Hematopoietic multipotent progenitor cell (in vitro differentiated cells): ENCODE results near the gene EDA. TPM values are rescaled to one million over a fixed set of nuclear protein-coding genes. Genes with fewer than 3 reads are reported as not detected.

Experiments used
- DNase-seq, 3 donors: peaks; one replicate each; pipeline ENCODE4 v3.0.0-alpha.2; 2011 to 2015; ENCODE audit warnings: low read depth in 2 of 3, low spot score in 2 of 3
- total RNA-seq: library from RNA; depleted of rRNA; stranded (reverse); fragments of >200 nt; gene quantifications from one replicate; pipeline ENCODE4 v1.2.3, GENCODE V29; 2012

Gene EDA
- total RNA-seq, result under 0.01 TPM

DNA sequence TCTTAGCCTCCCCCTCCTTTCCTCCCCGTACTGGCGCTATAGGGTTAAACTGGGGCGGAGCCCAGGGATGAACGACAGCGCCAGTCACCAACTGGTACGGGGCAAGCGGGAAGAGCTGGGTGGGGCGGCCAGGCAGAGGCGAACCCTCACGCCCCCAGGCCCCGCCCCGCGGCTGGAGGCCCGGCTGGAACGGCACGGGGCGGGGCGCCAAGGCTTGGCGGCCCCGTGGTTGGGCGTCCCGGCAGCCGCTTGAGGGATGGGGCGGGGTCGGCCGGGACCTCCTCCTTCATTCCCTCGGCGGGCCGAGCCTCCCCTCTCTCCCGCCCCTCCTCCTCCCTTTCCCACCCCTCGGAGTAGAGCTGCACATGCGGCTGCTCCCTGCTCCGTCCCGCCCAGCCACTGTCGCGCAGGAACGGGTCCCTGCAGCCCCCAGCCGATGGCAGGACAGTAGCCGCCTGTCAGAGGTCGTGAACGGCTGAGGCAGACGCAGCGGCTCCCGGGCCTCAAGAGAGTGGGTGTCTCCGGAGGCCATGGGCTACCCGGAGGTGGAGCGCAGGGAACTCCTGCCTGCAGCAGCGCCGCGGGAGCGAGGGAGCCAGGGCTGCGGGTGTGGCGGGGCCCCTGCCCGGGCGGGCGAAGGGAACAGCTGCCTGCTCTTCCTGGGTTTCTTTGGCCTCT lies at the start of gene EDA:
EDA (plus strand) TSS at position 335 of the 678 bp plus-strand sequence.
- DNase-seq, result peak; percentile 23 to 79 (median 65)

DNA sequence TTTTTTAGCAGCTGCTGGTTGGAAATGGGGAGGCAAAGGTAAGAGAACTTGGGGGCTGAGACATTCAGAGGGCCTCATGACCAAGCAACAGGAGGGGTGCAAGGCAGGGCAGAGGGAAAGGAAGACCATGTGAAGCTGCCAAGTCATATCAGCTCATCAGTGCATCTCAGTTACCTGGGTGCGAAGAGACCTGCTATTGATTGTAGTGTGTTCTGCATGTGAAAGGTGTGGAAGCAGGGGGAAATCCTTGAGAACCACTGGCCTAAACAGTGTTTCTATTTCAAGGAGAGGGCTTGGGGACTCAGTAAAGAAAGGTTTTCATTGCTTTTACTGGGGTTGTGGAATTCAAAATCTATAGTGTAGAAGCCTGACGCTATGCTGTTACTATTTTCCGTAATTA lies 47.1 kb upstream of the EDA start:
- DNase-seq, result no peak

DNA sequence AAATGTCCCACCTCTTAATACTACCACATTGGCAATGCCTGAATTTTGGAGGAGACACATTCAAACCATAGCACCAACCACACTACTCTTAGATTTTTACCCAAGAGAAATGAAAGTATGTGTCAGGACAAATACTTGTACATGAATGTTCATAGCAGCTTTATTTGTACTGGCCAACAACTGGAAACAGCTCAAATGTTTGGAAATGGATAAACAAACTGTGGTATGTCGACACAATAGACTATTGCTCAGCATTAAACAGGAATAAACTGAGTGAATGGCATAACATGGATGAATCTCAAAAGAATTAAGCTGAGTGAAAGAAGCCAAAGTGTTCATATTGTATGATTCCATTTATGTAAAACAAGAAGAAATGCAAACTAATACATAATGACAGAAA lies 18.5 kb upstream of the EDA start:
- no peak for DNase-seq

DNA sequence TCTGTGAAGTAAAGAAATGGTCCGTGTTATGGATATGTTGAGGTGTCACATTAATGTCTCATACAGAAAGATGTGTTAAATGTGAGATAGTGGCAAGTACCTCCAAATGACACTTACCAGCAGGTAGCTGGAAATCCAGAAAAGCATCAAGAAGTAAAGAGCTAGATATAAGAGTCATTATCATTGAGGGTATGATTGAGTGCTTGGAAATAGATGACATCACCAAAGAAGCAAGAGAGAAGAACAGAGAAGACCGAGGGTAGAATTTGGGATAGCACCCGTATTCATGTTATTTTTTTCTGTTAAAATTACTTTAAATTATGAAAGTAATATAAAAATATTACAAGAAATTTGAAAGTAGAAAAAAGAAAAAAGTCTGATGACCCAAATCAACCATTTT lies 15.7 kb upstream of the EDA start:
- DNase-seq, result no peak

DNA sequence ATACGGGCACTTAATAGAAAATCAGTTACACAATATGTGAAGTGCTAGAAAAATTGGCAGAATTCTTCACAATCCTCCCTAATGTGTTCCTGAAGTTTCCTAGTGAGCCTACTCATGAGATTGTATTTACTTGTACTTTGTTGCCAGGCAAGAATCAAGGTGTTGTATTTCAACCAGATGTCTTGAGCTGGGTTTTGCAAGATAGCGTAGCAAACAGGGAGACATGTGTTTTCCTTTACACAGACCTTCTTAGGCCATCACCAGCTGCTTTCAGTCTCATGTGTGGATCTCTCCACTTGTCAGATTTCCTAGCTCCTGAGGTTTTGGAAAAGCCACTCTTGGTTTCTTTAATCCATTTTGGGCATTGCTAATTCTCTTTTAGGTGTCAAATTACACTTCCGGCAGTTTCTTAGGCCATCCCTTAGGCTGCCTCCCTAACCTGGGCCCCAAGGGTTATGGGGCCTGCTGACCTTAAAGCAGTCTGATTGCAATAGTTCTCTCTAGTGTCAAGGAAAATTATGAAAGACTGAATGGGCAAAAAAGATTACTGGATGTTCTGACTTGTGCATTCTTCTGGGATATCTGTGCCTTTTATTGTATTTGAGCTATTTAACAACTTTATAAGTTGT lies 12.2 kb upstream of the EDA start:
- no peak for DNase-seq

DNA sequence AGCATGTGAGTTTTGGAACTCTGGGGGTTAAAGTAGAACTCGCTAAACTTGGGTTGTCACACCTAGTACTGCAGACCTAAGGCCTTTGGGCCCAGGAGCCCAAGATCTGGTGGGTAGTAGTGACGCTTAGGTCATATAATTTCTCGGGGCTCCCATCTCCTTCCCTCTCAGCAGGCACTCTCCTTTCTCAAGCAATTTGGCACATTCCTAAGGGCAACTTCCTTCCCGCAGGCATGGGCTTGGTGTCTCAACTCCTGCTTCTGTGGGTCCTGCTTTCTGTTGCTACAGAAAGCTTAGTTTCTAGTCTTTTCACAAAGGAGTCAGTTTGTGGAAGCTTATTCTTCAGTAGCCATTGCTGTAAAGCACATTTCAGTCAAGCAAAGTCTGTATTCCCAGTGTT lies 10.4 kb upstream of the EDA start:
- DNase-seq, result no peak

DNA sequence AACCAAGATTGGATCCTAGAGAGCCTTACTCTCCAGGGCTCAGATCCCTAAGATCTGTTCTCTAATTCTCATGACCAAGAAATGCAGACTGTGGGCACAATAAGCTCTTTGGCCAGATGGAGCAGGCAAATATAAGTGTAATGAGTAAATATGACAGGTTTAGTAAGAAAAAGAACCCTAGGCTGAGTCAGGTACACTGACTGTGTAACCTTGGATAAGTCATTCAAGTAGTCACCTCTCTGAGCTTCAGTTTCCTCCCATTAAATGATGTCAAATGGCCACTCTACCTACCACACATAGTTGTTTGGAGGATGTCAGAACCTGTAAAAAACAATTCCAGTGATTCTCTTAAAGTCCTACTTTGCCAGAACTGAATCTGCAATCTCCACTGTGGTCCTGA lies 8.3 kb upstream of the EDA start:
- no peak for DNase-seq

DNA sequence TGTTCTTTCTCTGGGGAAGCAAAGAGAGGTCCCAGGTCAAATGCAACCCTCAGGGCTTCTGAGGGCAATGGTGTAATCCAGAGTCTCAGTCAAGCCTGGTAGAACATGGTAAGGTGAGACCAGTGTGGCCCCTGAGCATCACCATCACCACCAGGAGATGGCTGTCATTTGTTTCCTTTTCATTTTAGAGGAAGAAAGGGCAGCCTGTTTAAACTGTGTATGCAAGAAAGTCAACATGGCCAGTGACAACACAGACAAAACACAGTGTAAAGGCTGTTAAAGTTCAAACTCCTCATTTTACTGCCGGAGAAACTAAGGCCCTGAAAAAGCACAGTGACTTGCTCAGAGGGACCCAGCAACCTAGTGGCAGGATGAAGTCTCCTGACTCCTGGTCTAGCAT lies 2.0 kb upstream of the EDA start:
- no peak for DNase-seq

DNA sequence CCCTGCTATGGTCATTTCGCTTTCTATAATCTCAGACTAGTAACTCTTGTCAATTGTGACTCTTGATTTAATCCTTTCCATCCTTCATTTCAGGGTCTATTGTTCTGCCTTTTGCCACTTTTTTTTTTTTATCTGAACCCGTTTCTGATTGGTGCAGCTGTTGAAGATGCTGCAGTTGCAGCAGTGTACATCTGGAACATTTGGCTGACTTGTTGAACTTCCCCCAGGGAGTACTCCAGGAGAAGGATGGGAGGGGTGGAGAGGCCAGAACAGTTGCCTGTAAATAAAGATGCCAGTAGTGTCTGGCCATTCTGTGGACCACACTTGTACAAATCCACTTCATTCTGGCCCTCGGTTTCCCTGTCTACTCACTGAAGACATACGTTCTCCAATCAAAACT lies 1.0 kb upstream of the EDA start:
- no peak for DNase-seq

DNA sequence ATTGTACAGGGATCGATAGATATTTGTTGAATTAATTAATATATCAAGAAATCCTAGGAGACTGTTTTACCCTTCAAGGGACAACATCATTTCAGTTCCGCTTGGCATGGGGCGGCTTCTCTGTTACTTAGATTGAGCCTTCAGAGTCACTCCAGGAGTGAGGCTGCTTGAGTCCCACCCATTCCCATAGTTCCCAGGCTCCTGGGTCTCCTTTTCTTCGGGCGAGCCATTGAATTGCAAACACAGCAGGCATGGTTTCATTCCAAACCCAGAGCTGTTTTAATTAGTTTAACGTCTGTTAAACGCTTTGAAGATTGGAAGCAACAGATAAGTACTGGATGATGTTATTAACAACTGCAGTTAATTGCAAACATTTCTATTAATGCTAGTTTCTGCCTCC lies 571 bp upstream of the EDA start:
- DNase-seq, result no peak

DNA sequence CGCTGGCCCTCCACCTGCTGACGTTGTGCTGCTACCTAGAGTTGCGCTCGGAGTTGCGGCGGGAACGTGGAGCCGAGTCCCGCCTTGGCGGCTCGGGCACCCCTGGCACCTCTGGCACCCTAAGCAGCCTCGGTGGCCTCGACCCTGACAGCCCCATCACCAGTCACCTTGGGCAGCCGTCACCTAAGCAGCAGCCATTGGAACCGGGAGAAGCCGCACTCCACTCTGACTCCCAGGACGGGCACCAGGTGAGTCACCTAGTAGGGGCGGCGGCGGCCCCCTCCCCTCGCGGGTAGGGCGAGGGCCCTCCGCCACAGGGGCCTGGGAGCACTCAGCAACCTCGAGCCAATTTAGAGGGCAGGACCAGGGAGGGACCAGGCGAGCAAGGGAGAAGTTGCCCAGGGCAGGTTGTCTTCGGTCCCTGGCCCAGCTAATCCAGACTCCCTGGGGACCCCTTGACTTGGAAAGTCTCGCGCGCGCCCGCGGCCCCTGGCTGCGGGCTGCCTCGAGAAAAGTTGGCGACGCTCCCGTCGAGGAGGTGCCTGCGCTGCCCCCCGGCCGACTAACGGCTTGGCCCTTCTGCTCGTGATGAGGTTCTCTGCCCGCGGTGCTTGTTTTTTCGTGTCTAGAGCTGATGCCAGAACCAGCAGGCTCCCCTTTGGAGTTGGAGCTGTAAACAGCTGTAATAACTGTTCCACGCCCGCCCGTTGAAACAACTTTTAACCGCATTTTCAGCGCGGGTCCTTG lies 717 bp downstream of the EDA start:
- peak in 2 of 3 donors; percentile 2 to 3 for DNase-seq

DNA sequence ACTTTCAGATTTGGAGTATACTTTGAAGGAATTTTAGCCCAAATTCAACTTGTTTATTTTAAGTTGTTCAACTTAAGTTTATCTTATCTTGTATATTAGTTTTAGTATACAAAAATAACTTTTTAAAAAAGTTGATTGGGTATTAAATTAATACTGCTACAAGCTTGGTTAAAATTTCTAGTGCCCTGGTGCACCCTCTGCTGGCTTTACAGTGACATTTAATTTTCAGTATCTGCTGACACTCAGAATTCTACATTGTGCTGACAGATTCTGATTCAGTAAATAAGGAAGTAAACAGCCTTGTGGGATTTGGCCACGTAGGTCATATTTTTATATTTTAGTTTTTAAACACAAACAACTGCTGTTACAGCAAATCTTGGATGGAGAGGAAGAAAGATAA lies 2.9 kb downstream of the EDA start:
- peak in 2 of 3 donors; percentile 25 to 68 for DNase-seq

DNA sequence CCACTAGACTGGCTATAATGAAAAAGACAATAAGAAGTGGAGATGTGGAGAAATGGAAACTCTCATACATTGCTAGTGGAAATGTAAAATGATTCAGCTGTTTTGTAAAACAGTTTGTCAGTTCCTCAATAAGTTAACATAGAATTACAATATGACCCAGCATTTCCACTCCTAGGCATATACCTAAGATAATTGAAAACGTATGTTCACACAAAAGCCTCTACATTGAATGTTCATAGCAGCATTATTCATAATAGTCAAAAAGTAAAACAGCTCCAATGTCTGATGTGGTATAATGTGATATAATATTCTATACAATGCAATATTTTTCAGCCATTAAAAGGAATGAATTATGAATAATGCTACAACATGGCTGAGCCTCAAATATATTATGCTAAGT lies 10.2 kb downstream of the EDA start:
- DNase-seq, result no peak

DNA sequence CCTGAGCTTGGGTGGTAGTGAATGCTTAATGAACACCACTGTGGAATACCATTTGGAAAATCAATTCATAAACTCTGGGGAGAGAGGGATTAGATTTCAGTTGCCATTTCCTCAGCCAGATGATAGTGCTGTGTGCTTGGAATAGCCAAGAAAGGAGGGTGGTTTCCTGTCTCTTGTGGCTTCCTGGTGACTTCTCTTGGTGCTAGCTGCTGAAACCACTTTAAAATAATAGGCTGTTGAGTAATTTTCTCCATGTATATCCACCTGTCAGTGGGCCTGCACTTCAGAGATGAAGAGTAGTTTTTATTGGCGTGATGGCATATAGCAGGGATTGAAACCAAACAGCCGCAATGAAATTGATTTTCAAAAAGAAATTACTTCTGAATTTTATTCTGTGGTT lies 11.8 kb downstream of the EDA start:
- no peak for DNase-seq

DNA sequence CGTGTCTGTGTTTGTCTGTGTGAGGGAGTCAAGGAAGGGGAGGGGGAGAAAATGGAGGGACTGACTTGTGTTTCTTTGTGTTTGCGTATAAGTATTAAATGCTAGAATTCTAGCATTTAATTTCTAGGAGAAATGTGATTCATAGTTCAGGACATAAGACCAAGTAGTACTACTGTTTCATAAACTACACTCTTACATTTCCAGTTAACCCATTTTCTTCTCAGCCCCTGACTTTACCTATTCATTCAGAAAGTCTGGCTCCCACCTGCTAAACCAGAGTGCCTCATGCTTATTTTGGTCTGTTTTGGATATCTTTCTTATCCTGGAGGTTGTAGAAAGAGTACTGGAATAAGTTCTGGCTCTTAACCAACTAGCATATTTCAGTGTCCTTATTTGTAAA lies 14.2 kb downstream of the EDA start:
- DNase-seq, result no peak

DNA sequence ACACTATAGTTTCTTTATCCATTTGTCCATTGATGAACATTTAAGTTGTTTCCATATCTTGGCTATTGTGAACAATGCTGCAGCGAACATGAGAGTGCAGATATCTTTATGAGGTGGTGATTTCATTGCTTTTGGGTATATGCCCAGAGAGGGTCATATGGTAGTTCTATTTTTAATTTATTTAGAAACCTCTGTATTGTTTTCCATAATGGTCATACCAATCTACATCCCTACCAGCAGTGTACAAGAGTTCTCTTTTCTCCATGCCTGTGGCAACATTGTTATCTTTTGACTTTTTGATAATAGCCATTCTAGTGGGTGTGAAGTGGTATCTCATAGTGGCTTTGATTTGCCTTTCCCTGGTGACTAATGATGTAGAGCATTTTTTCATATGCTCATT lies 48.8 kb downstream of the EDA start:
- no peak for DNase-seq

DNA sequence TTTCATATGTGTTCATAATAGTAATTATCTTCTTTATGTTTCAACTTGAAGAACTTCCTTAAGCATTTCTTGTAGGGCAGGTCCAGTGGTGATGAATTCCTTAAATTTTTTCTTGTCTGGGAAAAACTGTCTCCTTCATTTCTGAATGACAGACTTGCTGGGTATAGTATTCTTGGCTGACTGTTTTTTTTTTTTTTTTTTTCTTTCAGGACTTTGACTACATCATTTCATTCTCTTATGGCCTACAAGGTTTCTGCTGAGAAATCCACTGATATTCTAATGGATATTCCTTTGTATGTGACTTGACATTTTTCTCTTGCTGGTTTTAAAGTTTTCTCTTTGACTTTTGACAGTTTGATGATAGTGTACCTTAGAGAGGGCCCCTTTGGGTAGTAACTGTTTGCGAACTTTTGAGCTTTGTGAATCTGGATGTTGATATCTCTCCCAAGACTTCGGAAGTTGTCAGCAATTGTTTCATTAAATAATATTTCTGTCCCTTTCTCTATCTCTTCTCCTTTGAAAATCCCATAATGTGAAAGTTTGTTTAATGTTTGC lies 54.2 kb downstream of the EDA start:
- DNase-seq, result no peak

DNA sequence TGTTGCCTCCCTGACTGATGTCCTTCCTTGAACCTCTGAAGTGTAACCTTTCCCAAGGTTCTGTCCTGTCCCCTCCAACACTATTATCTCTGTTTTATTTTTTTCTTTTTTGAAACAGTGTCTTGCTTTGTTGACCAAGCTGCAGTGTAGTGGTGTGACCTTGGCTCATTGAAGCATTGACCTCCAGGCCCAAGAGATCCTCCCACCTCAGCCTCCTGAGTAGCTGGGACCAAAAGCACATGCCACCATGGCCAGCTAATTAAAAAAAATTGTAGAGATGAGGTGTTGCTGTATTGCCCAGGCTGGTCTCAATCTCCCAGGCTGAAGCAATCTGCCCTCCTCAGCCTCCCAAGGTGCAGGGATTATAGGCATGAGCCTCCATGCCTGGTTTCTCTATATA lies 59.0 kb downstream of the EDA start:
- no peak for DNase-seq

DNA sequence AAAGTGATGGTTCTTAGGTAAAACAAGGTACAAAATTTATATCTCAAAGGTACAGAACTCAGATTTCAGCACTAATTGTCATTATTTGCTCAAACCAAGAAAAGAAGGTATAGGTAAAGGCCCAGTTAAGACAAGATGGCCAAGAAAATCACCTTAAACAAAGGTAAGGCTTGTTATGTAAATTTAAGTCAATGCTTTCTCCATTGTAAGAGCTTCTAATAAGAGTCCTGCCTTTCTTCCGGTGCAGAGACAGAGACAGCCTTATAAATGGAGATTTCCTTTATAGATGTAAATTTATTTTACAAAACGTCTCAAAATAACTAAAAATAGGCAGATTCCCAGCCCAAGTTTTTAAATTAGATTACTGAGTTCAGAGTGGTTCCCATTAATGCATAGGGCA lies 89.9 kb downstream of the EDA start:
- DNase-seq, result no peak

DNA sequence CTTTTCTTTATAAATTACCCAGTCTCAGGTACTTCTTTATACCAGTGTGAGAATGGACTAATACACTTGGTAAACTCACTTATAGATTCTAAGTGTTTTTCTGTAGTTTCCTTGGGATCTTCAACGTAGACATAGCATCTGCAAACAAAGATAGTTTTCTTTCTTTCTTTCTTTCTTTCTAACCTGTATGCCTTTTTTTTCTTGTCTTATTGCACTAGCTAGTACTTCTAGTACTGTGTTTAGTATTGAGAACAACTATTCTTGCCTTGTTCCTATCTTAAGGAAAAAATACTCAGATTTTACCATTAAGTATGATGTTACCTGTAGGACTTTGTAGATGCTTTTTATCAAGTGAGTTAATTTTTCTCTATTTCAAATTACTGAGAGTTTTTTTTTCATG lies 102.2 kb downstream of the EDA start:
- no peak for DNase-seq

DNA sequence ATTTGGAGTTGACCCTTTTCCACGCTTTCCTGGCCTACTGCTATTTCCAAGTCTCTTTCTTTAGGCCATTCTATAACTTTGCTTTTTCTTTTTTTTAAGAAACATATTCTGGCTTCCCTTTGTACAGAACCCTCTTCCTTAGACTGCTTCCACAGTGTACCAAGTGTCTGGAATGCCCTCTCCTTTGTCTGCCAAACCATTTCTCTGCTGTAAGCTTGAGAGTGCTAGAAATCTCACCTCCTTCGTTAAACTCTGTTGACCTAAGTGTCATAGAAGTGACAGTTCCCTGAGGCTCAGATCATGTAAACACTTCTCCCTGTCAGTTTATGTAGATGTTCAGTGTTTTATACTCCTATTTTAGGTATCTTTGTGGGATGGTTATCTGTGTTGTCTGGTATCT lies 108.4 kb downstream of the EDA start:
- no peak for DNase-seq

DNA sequence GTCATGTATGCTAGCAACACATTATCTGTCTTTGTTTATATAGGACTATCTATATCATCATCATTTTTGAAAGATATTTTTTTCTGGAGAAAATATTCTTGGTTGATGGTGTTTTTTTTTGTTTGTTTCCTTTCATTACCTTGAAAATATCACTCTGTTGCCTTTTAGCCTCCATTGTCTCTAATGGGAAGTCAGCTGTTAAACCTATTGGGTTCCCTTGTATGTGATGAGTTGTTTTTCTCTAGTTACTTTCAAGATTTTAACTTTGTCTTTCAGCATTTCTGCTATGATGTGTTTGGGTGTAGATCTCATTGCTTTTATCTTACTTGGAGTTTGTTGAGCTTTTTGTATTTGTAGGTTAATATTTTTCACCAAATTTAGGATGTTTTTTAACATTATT lies 124.4 kb downstream of the EDA start:
- no peak for DNase-seq
